Loucy (cell line): Measurements from ENCODE around the gene SNX25.
A peak's percentile ranks its signal among the peaks of the same experiment; 100 is the strongest.

Experiments used
- H2AFZ ChIP-seq: fragments of 200-600 bp; sonication (generic); 2 replicates; pipeline ENCODE4 v1.6.0; 2016; ENCODE audit warnings: antibody characterized with exemption, mild to moderate bottlenecking, low read length, moderate library complexity
- H3F3A ChIP-seq: fragments of 200-600 bp; 2 replicates; pipeline ENCODE4 v1.6.0; 2016; ENCODE audit warnings: antibody characterized with exemption, low read depth, mild to moderate bottlenecking
- H3K27me3 ChIP-seq: fragments of 200-600 bp; sonication (generic); 2 replicates; pipeline ENCODE4 v1.6.1; 2014; ENCODE audit warnings: low read length, mild to moderate bottlenecking; ENCODE audit not compliant: insufficient read depth, poor library complexity, severe bottlenecking
- H3K36me3 ChIP-seq: fragments of 200-600 bp; sonication (generic); 2 replicates; pipeline ENCODE4 v1.6.1; 2016; ENCODE audit warnings: low read length; ENCODE audit not compliant: insufficient read depth
- H3K4me1 ChIP-seq: fragments of 200-600 bp; sonication (generic); 2 replicates; pipeline ENCODE4 v1.5.1; 2014; ENCODE audit warnings: low read length, mild to moderate bottlenecking; ENCODE audit not compliant: insufficient read depth, poor library complexity, severe bottlenecking
- H3K4me2 ChIP-seq: fragments of 200-600 bp; sonication (generic); 2 replicates; pipeline ENCODE4 v1.6.0; 2014; ENCODE audit warnings: antibody characterized with exemption, low read length, low read depth, mild to moderate bottlenecking; ENCODE audit not compliant: poor library complexity, severe bottlenecking
- H3K4me3 ChIP-seq: fragments of 200-600 bp; sonication (generic); 2 replicates; pipeline ENCODE4 v1.5.1; 2014; ENCODE audit warnings: low read length, mild to moderate bottlenecking, mixed read lengths; ENCODE audit not compliant: poor library complexity, severe bottlenecking
- H3K79me2 ChIP-seq: fragments of 200-600 bp; sonication (generic); 2 replicates; pipeline ENCODE4 v1.6.1; 2014; ENCODE audit warnings: low read length; ENCODE audit not compliant: insufficient read depth
- H3K9ac ChIP-seq: fragments of 200-600 bp; sonication (generic); 2 replicates; pipeline ENCODE4 v1.6.0; 2014; ENCODE audit warnings: mild to moderate bottlenecking, low read depth, low read length, moderate library complexity; ENCODE audit not compliant: poor library complexity, severe bottlenecking
- H3K9me2 ChIP-seq: fragments of 200-600 bp; sonication (generic); replicated peaks from 2 replicates; pipeline ENCODE4 v1.6.1; 2016; ENCODE audit warnings: low read depth, low read length, mixed read lengths
- H3K9me3 ChIP-seq: fragments of 200-600 bp; sonication (generic); 2 replicates; pipeline ENCODE4 v1.6.1; 2014; ENCODE audit warnings: mild to moderate bottlenecking, antibody characterized with exemption, low read length, low read depth; ENCODE audit not compliant: insufficient read depth
- H4K20me1 ChIP-seq: fragments of 200-600 bp; sonication (generic); 2 replicates; pipeline ENCODE4 v1.6.0; 2014; ENCODE audit warnings: antibody characterized with exemption, low read length, mild to moderate bottlenecking; ENCODE audit not compliant: insufficient read depth, poor library complexity, severe bottlenecking
- CTCF ChIP-seq: fragments of 200-600 bp; sonication (generic); conservative IDR thresholded peaks from 2 replicates; pipeline ENCODE4 v1.5.1; 2014; ENCODE audit warnings: mild to moderate bottlenecking, antibody characterized with exemption, low read length
- EZH2phosphoT487 ChIP-seq: fragments of 200-600 bp; IDR thresholded peaks from 2 replicates; pipeline ENCODE4 v1.6.1; 2018; ENCODE audit warnings: antibody characterized with exemption, mild to moderate bottlenecking, moderate library complexity, borderline replicate concordance

The SNX25 gene

GRCh38 chr4:185382754-185383153, 173.4 kb downstream of the SNX25 start:
- peaks cover 7% of the 10 kb centered on the region; the same call in 1 of the 2 replicates for H3K9me3 ChIP-seq

GRCh38 chr4:185383451-185383850, 174.1 kb downstream of the SNX25 start:
- Histone ChIP-seq H3K4me2 (no peak overlapping the region), H3F3A (no peaks in the 10 kb centered on the region), H3K36me3 (no peaks in the 10 kb centered on the region), H3K79me2 (no peaks in the 10 kb centered on the region), H3K9ac (no peak overlapping the region), H3K9me2 (no peaks in the 10 kb centered on the region), H4K20me1 (no peaks in the 10 kb centered on the region), H3K9me3 (peaks cover 7% of the 10 kb centered on the region; the same call in 1 of the 2 replicates), H2AFZ (no peak overlapping the region), H3K4me1 (peaks cover 18% of the 10 kb centered on the region), H3K4me3 (no peak overlapping the region), H3K27me3 (peaks cover 11% of the 10 kb centered on the region)
- TF ChIP-seq EZH2phosphoT487: no peak
- no peak for TF ChIP-seq CTCF

More at GRCh38 chr4:185382754-185383153, 173.4 kb downstream of the SNX25 start:
- no peaks in the 10 kb centered on the region for H3F3A ChIP-seq
- H3K4me1 ChIP-seq: peaks cover 18% of the 10 kb centered on the region
- H3K4me3 ChIP-seq: no peak overlapping the region
- H3K27me3 ChIP-seq: peaks cover 11% of the 10 kb centered on the region
- no peaks in the 10 kb centered on the region for H3K9me2 ChIP-seq
- H3K36me3 ChIP-seq: no peaks in the 10 kb centered on the region
- H3K79me2 ChIP-seq: no peaks in the 10 kb centered on the region
- no peak overlapping the region for H3K9ac ChIP-seq
- TF ChIP-seq CTCF: no peak
- no peaks in the 10 kb centered on the region for H4K20me1 ChIP-seq
- H3K4me2 ChIP-seq: no peak overlapping the region
- H2AFZ ChIP-seq: no peak overlapping the region

- peak overlapping the region; percentile 14 for H3K9ac ChIP-seq
- no peaks in the 10 kb centered on the region for H3K79me2 ChIP-seq
- H3K4me1 ChIP-seq: peaks cover 18% of the 10 kb centered on the region
- H3K36me3 ChIP-seq: no peaks in the 10 kb centered on the region
- H3K9me3 ChIP-seq: peaks cover 7% of the 10 kb centered on the region; the same call in 1 of the 2 replicates
- H3K4me2 ChIP-seq: peak overlapping the region; percentile 45
- TF ChIP-seq CTCF (no peak), EZH2phosphoT487 (no peak)
- no peaks in the 10 kb centered on the region for H4K20me1 ChIP-seq
- no peaks in the 10 kb centered on the region for H3F3A ChIP-seq
- no peak overlapping the region for H2AFZ ChIP-seq
- H3K4me3 ChIP-seq: peak overlapping the region; percentile 45
- H3K9me2 ChIP-seq: no peaks in the 10 kb centered on the region
- H3K27me3 ChIP-seq: peaks cover 11% of the 10 kb centered on the region
Measured at GRCh38 chr4:185384061-185384460, 174.7 kb downstream of the SNX25 start.
